Keratinocyte (primary cell): Measurements from ENCODE around the gene LRFN5.

Experiments used
- CTCF ChIP-seq, 3 experiments: IDR thresholded peaks in 1 of 3; conservative IDR thresholded peaks in 1 of 3; optimal IDR thresholded peaks in 1 of 3; 2 replicates in 2 of 3; 3 replicates in 1 of 3; pipeline versions ENCODE3 to v1.5.1; 2011; ENCODE audit warnings: low read length in 3 of 3, mild to moderate bottlenecking in 3 of 3, moderate library complexity in 2 of 3, control low read depth in 1 of 3, inconsistent platforms in 1 of 3; ENCODE audit not compliant: insufficient read depth in 2 of 3; ENCODE audit errors: extremely low read depth in 1 of 3
- EZH2 ChIP-seq: IDR thresholded peaks from one replicate; pipeline ENCODE4 v1.6.1; 2012; ENCODE audit warnings: inconsistent platforms, mild to moderate bottlenecking, low read length, moderate library complexity

- TF ChIP-seq EZH2 (no peak), CTCF (optimal IDR thresholded peaks at IDR 0.05 in 1 of 3, IDR thresholded peaks at IDR 0.05 in 1 of 3, conservative IDR thresholded peaks at IDR 0.05 in 1 of 3; ENCODE audit: extremely low read depth in 1 of 3, insufficient read depth in 2 of 3, low read length in 3 of 3) (no peak)
These were observed 35.0 kb downstream of the LRFN5 start for GRCh38 chr14:41641690-41642089.
